ENCODE measurements around the gene SH3RF3.

DNA sequence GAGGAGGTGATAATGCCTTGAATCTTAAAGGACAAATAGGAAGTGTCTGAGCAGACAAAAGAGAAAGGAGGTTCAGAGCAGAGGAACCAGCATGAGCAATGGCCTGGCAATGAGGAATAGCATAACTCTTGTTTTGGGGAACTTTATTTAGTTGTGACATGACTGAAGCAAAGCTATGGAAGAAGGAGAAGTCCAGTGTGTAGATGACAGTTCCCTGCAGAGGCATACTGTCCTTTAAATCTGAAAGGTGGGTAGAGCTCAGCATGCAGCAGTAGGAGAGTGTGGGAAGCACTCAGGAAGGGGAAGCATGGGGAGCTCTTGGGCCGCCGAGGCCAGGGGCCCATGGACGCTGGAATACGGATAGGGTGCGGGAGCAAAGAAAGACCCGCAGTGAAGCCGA, 311.0 kb downstream of the SH3RF3 start:
- TF ChIP-seq, protein P1, sequence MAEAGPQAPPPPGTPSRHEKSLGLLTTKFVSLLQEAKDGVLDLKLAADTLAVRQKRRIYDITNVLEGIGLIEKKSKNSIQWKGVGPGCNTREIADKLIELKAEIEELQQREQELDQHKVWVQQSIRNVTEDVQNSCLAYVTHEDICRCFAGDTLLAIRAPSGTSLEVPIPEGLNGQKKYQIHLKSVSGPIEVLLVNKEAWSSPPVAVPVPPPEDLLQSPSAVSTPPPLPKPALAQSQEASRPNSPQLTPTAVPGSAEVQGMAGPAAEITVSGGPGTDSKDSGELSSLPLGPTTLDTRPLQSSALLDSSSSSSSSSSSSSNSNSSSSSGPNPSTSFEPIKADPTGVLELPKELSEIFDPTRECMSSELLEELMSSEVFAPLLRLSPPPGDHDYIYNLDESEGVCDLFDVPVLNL (CRISPR knock-in tag; IDR thresholded peaks at IDR 0.05; ENCODE audit: borderline replicate concordance, low read depth): no peak
- TF ChIP-seq, protein P2, sequence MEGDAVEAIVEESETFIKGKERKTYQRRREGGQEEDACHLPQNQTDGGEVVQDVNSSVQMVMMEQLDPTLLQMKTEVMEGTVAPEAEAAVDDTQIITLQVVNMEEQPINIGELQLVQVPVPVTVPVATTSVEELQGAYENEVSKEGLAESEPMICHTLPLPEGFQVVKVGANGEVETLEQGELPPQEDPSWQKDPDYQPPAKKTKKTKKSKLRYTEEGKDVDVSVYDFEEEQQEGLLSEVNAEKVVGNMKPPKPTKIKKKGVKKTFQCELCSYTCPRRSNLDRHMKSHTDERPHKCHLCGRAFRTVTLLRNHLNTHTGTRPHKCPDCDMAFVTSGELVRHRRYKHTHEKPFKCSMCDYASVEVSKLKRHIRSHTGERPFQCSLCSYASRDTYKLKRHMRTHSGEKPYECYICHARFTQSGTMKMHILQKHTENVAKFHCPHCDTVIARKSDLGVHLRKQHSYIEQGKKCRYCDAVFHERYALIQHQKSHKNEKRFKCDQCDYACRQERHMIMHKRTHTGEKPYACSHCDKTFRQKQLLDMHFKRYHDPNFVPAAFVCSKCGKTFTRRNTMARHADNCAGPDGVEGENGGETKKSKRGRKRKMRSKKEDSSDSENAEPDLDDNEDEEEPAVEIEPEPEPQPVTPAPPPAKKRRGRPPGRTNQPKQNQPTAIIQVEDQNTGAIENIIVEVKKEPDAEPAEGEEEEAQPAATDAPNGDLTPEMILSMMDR (IDR thresholded peaks at IDR 0.05): no peak
- TF ChIP-seq, protein P3, sequence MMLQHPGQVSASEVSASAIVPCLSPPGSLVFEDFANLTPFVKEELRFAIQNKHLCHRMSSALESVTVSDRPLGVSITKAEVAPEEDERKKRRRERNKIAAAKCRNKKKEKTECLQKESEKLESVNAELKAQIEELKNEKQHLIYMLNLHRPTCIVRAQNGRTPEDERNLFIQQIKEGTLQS (CRISPR knock-in tag; conservative IDR thresholded peaks at IDR 0.05): no peak
- TF ChIP-seq MXD4 (CRISPR knock-in tag; IDR thresholded peaks at IDR 0.05; ENCODE audit: borderline replicate concordance) (no peak), NFYB (CRISPR knock-in tag; conservative IDR thresholded peaks at IDR 0.05; ENCODE audit: low read depth) (no peak), CBFB (CRISPR knock-in tag; IDR thresholded peaks at IDR 0.05; ENCODE audit: low read depth) (no peak), ATF1 (CRISPR knock-in tag; IDR thresholded peaks at IDR 0.05) (no peak)
- TF ChIP-seq, protein P4, sequence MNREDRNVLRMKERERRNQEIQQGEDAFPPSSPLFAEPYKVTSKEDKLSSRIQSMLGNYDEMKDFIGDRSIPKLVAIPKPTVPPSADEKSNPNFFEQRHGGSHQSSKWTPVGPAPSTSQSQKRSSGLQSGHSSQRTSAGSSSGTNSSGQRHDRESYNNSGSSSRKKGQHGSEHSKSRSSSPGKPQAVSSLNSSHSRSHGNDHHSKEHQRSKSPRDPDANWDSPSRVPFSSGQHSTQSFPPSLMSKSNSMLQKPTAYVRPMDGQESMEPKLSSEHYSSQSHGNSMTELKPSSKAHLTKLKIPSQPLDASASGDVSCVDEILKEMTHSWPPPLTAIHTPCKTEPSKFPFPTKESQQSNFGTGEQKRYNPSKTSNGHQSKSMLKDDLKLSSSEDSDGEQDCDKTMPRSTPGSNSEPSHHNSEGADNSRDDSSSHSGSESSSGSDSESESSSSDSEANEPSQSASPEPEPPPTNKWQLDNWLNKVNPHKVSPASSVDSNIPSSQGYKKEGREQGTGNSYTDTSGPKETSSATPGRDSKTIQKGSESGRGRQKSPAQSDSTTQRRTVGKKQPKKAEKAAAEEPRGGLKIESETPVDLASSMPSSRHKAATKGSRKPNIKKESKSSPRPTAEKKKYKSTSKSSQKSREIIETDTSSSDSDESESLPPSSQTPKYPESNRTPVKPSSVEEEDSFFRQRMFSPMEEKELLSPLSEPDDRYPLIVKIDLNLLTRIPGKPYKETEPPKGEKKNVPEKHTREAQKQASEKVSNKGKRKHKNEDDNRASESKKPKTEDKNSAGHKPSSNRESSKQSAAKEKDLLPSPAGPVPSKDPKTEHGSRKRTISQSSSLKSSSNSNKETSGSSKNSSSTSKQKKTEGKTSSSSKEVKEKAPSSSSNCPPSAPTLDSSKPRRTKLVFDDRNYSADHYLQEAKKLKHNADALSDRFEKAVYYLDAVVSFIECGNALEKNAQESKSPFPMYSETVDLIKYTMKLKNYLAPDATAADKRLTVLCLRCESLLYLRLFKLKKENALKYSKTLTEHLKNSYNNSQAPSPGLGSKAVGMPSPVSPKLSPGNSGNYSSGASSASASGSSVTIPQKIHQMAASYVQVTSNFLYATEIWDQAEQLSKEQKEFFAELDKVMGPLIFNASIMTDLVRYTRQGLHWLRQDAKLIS (CRISPR knock-in tag; IDR thresholded peaks at IDR 0.05; ENCODE audit: borderline replicate concordance): no peak

Measured in WTC11 (cell line).